Measurements from ENCODE around the gene TSPOAP1.
A peak's percentile ranks its signal among the peaks of the same experiment; 100 is the strongest.

The TSPOAP1 gene

GRCh38 chr17:58328195-58329034, at the start of gene TSPOAP1:
Gene TSPOAP1, minus strand, starts transcription at chr17:58328795. Its CDS starts 875 bp downstream, at chr17:58327920.
- DNase-seq: peak; percentile 89

GRCh38 chr17:58377661-58378060, 49.1 kb upstream of the TSPOAP1 start:
- no peak for DNase-seq

GRCh38 chr17:58377093-58377601, 48.6 kb upstream of the TSPOAP1 start:
- DNase-seq: no peak

GRCh38 chr17:58376472-58377000, 47.9 kb upstream of the TSPOAP1 start:
- no peak for DNase-seq

GRCh38 chr17:58375811-58376210, 47.2 kb upstream of the TSPOAP1 start:
- DNase-seq: no peak

- DNase-seq: no peak
Measured at GRCh38 chr17:58375256-58375655, 46.7 kb upstream of the TSPOAP1 start.

GRCh38 chr17:58373923-58374322, 45.3 kb upstream of the TSPOAP1 start:
- no peak for DNase-seq

GRCh38 chr17:58373003-58373402, 44.4 kb upstream of the TSPOAP1 start:
- DNase-seq: no peak

GRCh38 chr17:58371300-58371950, 42.8 kb upstream of the TSPOAP1 start:
- no peak for DNase-seq

- DNase-seq: no peak
Measured at GRCh38 chr17:58370716-58371115, 42.1 kb upstream of the TSPOAP1 start.

GRCh38 chr17:58370309-58370708, 41.7 kb upstream of the TSPOAP1 start:
- peak; percentile 16 for DNase-seq

GRCh38 chr17:58369214-58370031, 40.8 kb upstream of the TSPOAP1 start:
- DNase-seq: no peak

- DNase-seq: no peak
Measured at GRCh38 chr17:58368860-58369213, 40.2 kb upstream of the TSPOAP1 start.

- DNase-seq: no peak
Measured at GRCh38 chr17:58367461-58367860, 38.9 kb upstream of the TSPOAP1 start.

- DNase-seq: no peak
Measured at GRCh38 chr17:58365980-58366595, 37.5 kb upstream of the TSPOAP1 start.

GRCh38 chr17:58365185-58365979, 36.8 kb upstream of the TSPOAP1 start:
- no peak for DNase-seq

GRCh38 chr17:58364270-58364942, 35.8 kb upstream of the TSPOAP1 start:
- no peak for DNase-seq

GRCh38 chr17:58363457-58364185, 35.0 kb upstream of the TSPOAP1 start:
- DNase-seq: no peak

- no peak for DNase-seq
Measured at GRCh38 chr17:58362368-58363014, 33.9 kb upstream of the TSPOAP1 start.
